GM23248 (cell line): ENCODE data around the gene PRELP. TPM values are rescaled to one million over a fixed set of nuclear protein-coding genes. Genes with fewer than 3 reads are reported as not detected.
"Not testable (repeated sequence)": the region's sequence is repeated elsewhere in the genome, so short reads cannot be mapped to it uniquely, and the experiment has no call there.

Experiments
- DNase-seq: peaks from one replicate; pipeline ENCODE4 v3.0.0-alpha.2; 2015
- H2AFZ ChIP-seq: fragments of 200-600 bp; sonication (generic); 2 replicates; pipeline ENCODE4 v1.6.1; 2016; ENCODE audit warnings: antibody characterized with exemption
- H3F3A ChIP-seq: fragments of 200-600 bp; sonication (generic); 2 replicates; pipeline ENCODE4 v1.6.1; 2016; ENCODE audit warnings: mild to moderate bottlenecking, antibody characterized with exemption, mixed run types; ENCODE audit not compliant: insufficient read depth
- H3K27ac ChIP-seq: fragments of 200-600 bp; sonication (generic); 2 replicates; pipeline ENCODE4 v1.5.1; 2016; ENCODE audit warnings: mild to moderate bottlenecking
- H3K27me3 ChIP-seq: fragments of 200-600 bp; sonication (generic); replicated peaks from 2 replicates; pipeline ENCODE4 v1.6.1; 2016; ENCODE audit warnings: mild to moderate bottlenecking; ENCODE audit not compliant: insufficient read depth
- H3K36me3 ChIP-seq: fragments of 200-600 bp; sonication (generic); 2 replicates; pipeline ENCODE4 v1.6.1; 2016; ENCODE audit warnings: low read depth, mild to moderate bottlenecking
- H3K4me1 ChIP-seq: fragments of 200-600 bp; sonication (generic); 2 replicates; pipeline ENCODE4 v1.6.1; 2016; ENCODE audit warnings: mild to moderate bottlenecking; ENCODE audit not compliant: insufficient read depth
- H3K4me2 ChIP-seq: fragments of 200-600 bp; sonication (generic); one replicate; pipeline ENCODE4 v1.6.1; 2016; ENCODE audit warnings: mild to moderate bottlenecking; ENCODE audit not compliant: unreplicated experiment
- H3K4me3 ChIP-seq: fragments of 200-600 bp; sonication (generic); 2 replicates; pipeline ENCODE4 v1.5.1; 2016; ENCODE audit warnings: mild to moderate bottlenecking
- H3K79me2 ChIP-seq: fragments of 200-600 bp; sonication (generic); 2 replicates; pipeline ENCODE4 v1.6.1; 2016; ENCODE audit warnings: mild to moderate bottlenecking; ENCODE audit not compliant: insufficient read depth
- H3K9ac ChIP-seq: fragments of 200-600 bp; sonication (generic); 2 replicates; pipeline ENCODE4 v1.6.1; 2016; ENCODE audit warnings: mild to moderate bottlenecking
- H3K9me2 ChIP-seq: fragments of 200-600 bp; sonication (generic); 2 replicates; pipeline ENCODE4 v1.6.1; 2016; ENCODE audit warnings: mixed run types, mild to moderate bottlenecking, moderate library complexity; ENCODE audit not compliant: insufficient read depth
- H3K9me3 ChIP-seq: fragments of 200-600 bp; sonication (generic); one replicate; pipeline ENCODE4 v1.6.1; 2017; ENCODE audit warnings: low read depth
- H4K20me1 ChIP-seq: fragments of 200-600 bp; sonication (generic); 2 replicates; pipeline ENCODE4 v1.6.0; 2016; ENCODE audit not compliant: insufficient read depth
- EZH2 ChIP-seq: fragments of 200-600 bp; sonication (generic); IDR thresholded peaks from 2 replicates; pipeline ENCODE4 v1.6.1; 2018; ENCODE audit warnings: antibody characterized with exemption, mild to moderate bottlenecking; ENCODE audit not compliant: insufficient read depth, poor library complexity, severe bottlenecking
- EZH2phosphoT487 ChIP-seq: fragments of 200-600 bp; sonication (generic); IDR thresholded peaks from 2 replicates; pipeline ENCODE4 v1.6.1; 2018; ENCODE audit warnings: antibody characterized with exemption, moderate library complexity, mild to moderate bottlenecking, low read depth; ENCODE audit not compliant: insufficient read depth
- WGBS, 2 experiments: methylation state at CpG; one replicate each; pipeline ENCODE4 v1.1.6; 2015 to 2017; ENCODE audit warnings: low lambda C conversion rate in 2 of 2, low coverage in 1 of 2; ENCODE audit errors: missing lambda C conversion rate in 2 of 2; 5-methylcytosine and 5-hydroxymethylcytosine counted together
- in situ Hi-C: fragments of 300-500 bp; cut with MboI; formaldehyde crosslinking; loops from 2 replicates; pipeline ENCODE4 v1.15.0; 2020
- polyA plus RNA-seq: library from polyadenylated mRNA; unstranded; fragments of >200 nt; fragmentation: Nextera tagmentation; extraction: Ambion mirVana; gene quantifications from 2 replicates; pipeline ENCODE4 v1.2.1, GENCODE V29; 2016
- total RNA-seq: library from RNA; depleted of rRNA; stranded (reverse); fragments of >200 nt; shearing (Covaris generic); gene quantifications from 2 replicates; pipeline ENCODE4 v1.2.3, GENCODE V29; 2014

Gene PRELP
- total and polyA plus RNA-seq, 2 experiments from 2014 or later, result 0.32 to 1.6 TPM

GRCh38 chr1:203447151-203447550 lies 28.5 kb upstream of the PRELP start:
- Histone ChIP-seq H3K4me1 (peaks cover 52% of the 10 kb centered on the region), H4K20me1 (no peaks in the 10 kb centered on the region), H3K27me3 (no peaks in the 10 kb centered on the region), H3K9me2 (no peaks in the 10 kb centered on the region), H3K36me3 (no peaks in the 10 kb centered on the region), H3K4me3 (no peak overlapping the region), H3K9me3 (no peaks in the 10 kb centered on the region), H3K79me2 (no peaks in the 10 kb centered on the region), H3K4me2 (no peak overlapping the region), H2AFZ (no peak overlapping the region), H3K9ac (no peak overlapping the region), H3K27ac (no peak overlapping the region), H3F3A (no peaks in the 10 kb centered on the region)
- no peak for DNase-seq
- 69 to 71% methylated on average over 2 of the region's 2 CpGs for WGBS, 2 experiments
- in situ Hi-C loops, result no loop called here
- TF ChIP-seq EZH2phosphoT487 (no peak), EZH2 (no peak)

- H3K9ac ChIP-seq, H3K79me2 ChIP-seq, in situ Hi-C loops, H3K36me3 ChIP-seq, H3F3A ChIP-seq, H3K27me3 ChIP-seq, H3K4me2 ChIP-seq, H3K27ac ChIP-seq, H2AFZ ChIP-seq, H3K9me3 ChIP-seq, H3K4me3 ChIP-seq, H3K9me2 ChIP-seq, DNase-seq, H4K20me1 ChIP-seq: not testable (repeated sequence)
- peaks cover 47% of the 10 kb centered on the region for H3K4me1 ChIP-seq
- WGBS, 2 experiments, result 91 to 100% methylated on average over 1 of the region's 1 CpG
Observed at GRCh38 chr1:203447598-203447997, 28.0 kb upstream of the PRELP start.

GRCh38 chr1:203448521-203449061 lies 27.0 kb upstream of the PRELP start:
- H3K36me3 ChIP-seq, result no peaks in the 10 kb centered on the region
- no peaks in the 10 kb centered on the region for H3K9me2 ChIP-seq
- H4K20me1 ChIP-seq, result no peaks in the 10 kb centered on the region
- H2AFZ ChIP-seq, result peak overlapping the region; percentile 74
- in situ Hi-C loops, result no loop called here
- no peaks in the 10 kb centered on the region for H3K27me3 ChIP-seq
- H3K4me2 ChIP-seq, result peak overlapping the region; percentile 33
- no peaks in the 10 kb centered on the region for H3F3A ChIP-seq
- no peak overlapping the region for H3K9ac ChIP-seq
- peak overlapping the region; percentile 43 for H3K27ac ChIP-seq
- peak; percentile 79 for DNase-seq
- peak overlapping the region; percentile 32; the same call in 1 of the 2 replicates for H3K4me3 ChIP-seq
- no peaks in the 10 kb centered on the region for H3K79me2 ChIP-seq
- WGBS, 2 experiments, result 7 to 11% methylated on average over 9 of the region's 9 CpGs
- H3K4me1 ChIP-seq, result peaks cover 38% of the 10 kb centered on the region
- TF ChIP-seq EZH2 (no peak), EZH2phosphoT487 (no peak)
- no peaks in the 10 kb centered on the region for H3K9me3 ChIP-seq

- H2AFZ ChIP-seq, result 0 out of 2 replicates have a peak overlapping the region, but pooled peaks have one; percentile 5
- 93 to 97% methylated on average over 1 of the region's 1 CpG for WGBS, 2 experiments
- no peak for DNase-seq
Observed at GRCh38 chr1:203450001-203450400, 25.6 kb upstream of the PRELP start.

More at GRCh38 chr1:203450001-203450400, 25.6 kb upstream of the PRELP start:
- Histone ChIP-seq H3K79me2 (no peaks in the 10 kb centered on the region), H3K9me3 (no peaks in the 10 kb centered on the region), H3F3A (no peaks in the 10 kb centered on the region), H4K20me1 (no peaks in the 10 kb centered on the region), H3K4me2 (peak overlapping the region; percentile 12), H3K4me1 (peaks cover 38% of the 10 kb centered on the region), H3K4me3 (no peak overlapping the region), H3K27ac (no peak overlapping the region), H3K36me3 (no peaks in the 10 kb centered on the region), H3K9ac (no peak overlapping the region), H3K9me2 (no peaks in the 10 kb centered on the region), H3K27me3 (no peaks in the 10 kb centered on the region)
- TF ChIP-seq EZH2 (no peak), EZH2phosphoT487 (no peak)
- in situ Hi-C loops, result no loop called here
